AG20443 (cell line): ENCODE data around the gene TCIRG1.
"Not testable (repeated sequence)": the region's sequence is repeated elsewhere in the genome, so short reads cannot be mapped to it uniquely, and the experiment has no call there.

Experiments
- DNase-seq: peaks from one replicate; pipeline ENCODE4 v3.0.0; 2012; ENCODE audit warnings: low spot score, mixed read lengths

TCIRG1 gene

GRCh38 chr11:68038718-68039525 lies at the start of gene TCIRG1:
Gene TCIRG1, plus strand, starts transcription at chr11:68039025. Its CDS starts 2,247 bp downstream, at chr11:68041272.
- DNase-seq = peak; percentile 96

- peak; percentile 34 for DNase-seq
These were observed 48.1 kb upstream of the TCIRG1 start for GRCh38 chr11:67990546-67991346.

DNA sequence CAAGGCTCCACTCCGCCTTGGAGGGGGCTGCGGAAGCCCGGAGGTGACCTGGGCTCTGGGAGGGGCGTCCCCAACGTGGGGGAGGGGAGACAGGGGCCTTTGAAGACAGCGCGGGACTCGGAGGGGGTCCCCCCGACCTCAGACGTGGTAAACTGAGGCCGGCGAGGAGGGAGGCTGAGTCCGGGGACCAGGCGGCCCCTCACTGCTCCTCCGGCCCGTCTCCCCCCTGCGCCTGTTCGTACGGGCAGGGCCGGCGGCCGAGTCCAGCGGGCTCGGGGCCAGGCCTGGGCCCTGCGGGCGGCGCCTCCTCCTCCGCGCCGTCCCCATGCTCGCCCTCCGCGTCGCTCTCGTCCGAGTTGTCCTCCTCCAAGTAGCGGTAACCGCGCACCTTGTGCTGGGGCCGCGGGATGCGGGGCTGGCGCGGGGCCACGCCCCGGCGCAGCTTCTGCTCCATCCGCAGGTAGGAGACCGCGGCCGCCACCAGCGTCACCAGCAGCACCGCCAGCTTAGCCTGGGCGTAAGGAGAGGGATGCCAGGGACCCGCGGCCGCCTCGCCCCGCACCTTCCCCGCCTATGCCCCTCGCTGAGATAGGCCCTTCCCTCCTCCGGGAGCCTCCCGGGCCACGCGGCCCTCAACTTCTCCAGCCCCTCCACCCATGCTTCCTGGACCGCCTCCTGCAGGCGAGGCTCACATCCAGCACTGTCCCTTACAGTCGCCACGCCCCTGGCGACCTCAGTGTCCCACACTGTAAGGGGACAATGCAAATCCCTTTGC lies 47.3 kb upstream of the TCIRG1 start:
- DNase-seq = not testable (repeated sequence)

DNA sequence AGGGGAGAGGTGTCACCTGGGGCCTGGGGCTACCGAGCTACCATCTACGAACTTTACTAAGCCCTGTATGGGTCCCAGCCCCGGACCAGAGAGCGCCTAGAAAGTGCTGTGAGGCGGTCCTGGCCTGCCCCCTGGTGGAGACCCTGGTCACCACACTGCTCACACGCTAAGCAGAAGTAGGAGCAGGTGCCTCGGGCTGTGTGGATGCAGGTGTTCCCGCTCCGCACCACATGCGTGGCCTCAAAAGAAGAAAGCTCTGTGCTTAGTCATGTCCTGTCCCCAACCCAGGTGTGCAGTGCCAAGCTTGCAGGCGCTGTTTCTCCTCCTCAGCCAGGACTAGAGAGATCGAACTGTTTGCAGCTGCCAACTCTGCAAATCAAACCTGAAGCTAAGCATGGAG lies 45.0 kb upstream of the TCIRG1 start:
- not testable (repeated sequence) for DNase-seq

- DNase-seq = not testable (repeated sequence)
These were observed 44.4 kb upstream of the TCIRG1 start for GRCh38 chr11:67994387-67994786.

DNA sequence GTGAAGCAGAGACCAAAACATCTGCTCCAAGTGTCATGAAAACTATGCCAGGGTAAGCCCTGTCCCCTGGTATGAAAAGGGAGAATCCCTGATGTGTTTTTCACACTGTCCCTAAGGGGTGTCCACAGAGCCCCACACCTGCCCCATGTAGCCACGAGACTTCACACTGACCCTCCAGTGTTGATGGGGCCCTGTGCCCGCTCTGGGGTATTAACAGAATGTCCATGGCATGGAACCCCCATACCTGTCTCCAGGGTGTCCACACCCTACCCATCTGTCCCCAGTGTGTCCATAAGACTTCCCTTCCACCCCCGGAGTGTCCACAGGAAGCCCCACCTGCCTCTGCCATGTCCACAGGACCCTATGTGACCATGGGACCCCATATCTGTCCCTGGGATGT lies 43.7 kb upstream of the TCIRG1 start:
- DNase-seq = not testable (repeated sequence)

- not testable (repeated sequence) for DNase-seq
These were observed 43.2 kb upstream of the TCIRG1 start for GRCh38 chr11:67995579-67995978.

DNA sequence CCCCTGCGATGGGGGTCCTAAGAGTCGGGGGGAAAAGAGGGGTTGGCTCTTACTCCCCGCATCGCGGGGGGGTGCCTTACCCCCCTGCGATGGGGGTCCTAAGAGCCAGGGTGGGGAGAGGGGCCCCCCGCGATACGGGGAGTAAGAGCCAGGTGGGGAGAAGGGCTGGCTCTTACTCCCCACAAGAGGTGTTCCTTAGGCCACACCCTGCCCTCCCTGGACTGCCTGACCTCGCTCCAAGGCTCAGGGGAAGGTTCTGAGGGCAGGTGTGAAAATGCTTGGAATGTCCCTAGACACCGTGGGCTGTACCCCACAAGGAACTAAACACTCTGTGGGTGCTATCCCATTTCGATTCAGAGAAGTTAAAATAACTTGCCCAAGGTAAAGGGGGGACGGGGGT lies 42.8 kb upstream of the TCIRG1 start:
- no peak for DNase-seq

GRCh38 chr11:67996622-67997474 lies 42.0 kb upstream of the TCIRG1 start:
- peak; percentile 65 for DNase-seq

- no peak for DNase-seq
These were observed 41.3 kb upstream of the TCIRG1 start for GRCh38 chr11:67997475-67997921.

DNA sequence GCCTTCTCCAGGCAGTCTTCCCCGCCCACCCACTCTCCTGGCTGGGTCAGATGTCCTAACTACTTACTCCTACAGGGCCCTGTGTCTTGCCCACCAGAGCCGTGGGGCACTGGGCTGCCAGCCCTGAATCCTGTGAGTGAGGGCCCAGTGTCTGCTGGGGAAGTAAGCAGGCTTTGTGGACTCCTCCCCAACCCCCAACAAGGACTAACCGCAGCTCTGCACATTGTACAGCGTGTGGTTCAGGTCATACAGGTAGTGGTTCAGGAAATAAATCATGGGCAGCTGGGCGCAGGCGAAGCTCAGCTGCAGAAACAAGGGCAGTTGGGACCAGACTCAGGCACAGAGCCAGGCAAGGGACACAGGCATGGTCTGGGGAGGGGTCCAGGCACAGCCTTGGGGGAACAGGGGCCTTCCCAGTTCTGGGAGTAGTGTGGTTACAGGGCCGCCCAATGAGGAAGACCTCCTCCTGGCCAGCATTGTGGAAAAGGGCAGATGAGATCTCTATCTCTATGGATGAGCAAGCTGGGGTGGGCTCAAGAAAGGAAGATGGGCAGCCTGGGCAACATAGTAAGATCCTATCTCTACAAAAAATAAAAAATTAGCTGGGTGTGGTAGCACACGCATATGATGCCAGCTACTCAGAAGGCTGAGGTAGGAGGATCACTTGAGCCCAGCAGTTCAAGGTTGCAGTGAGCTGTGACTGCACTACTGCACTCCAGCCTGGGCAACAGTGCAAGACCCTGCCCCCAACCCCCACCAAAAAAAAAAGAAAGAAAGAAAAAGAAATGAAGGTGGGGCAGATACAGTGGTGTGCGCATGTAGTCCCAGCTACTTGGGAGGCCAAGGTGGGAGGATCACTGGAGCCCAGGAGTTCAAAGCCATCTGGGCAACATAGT lies 40.4 kb upstream of the TCIRG1 start:
- DNase-seq = no peak

- DNase-seq = no peak
These were observed 39.6 kb upstream of the TCIRG1 start for GRCh38 chr11:67999201-67999629.

DNA sequence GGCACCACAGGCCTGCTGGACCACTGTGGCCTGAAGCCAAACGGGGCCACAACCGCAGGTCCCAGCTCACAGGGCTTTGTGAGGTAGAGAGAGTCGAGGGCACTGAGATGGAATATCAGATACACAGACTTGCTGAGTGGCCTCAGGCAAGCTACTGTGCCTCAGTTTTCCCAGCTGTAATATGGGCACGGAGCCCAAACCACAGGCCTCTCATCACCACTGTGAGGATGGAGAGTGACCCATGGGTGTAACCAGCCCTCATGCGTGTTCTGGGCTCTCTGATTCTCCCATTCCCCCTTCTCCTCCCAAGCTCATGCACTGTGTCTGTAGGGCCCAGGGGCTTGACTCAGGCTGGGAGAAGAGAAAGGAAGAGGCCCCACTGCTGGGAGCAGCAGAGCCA lies 39.1 kb upstream of the TCIRG1 start:
- no peak for DNase-seq

GRCh38 chr11:68002575-68002937 lies 36.3 kb upstream of the TCIRG1 start:
- no peak for DNase-seq

DNA sequence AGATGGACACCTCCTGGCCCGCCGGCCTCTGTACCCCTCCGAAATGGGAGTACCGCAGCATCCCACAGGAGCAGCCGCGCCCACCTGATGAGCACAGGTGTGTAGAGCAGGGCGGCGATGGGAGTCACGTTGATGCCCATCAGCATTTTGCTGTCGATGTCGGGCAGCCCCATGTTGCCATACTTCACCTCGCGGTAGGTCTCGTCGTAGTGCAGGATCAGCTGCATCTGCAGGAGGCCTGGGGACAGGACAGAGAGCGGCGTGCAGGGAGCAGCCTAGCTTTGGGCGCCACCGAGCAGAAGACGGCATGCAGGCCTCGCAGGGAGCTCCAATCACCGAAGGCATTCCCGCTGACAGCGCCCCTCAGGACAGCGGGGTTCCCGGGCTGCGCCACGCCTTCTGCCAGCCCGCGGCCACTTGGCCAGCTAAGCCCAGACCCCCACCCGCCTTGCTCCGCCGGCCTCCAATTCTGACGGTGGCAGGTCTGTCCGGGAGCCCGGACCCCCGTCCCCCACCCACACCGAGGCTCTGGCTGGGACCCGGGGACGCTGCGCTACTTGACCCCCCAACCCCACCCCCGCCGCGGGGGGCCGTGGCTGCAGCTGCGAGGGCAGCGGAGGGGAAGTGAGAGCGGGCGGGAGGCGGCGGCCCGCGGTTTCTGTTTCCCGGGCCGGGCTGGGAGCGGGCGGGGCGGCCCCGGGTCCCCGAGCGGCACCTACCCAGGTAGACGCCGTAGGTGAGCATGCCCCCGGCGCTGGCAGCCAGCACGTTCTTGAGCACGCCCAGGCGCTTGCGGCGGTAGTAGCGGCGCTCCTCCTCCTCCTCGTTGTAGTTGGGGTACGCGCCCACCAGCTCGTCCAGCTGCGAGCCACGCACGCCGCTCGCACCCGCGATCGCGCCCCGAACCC lies 35.6 kb upstream of the TCIRG1 start:
- DNase-seq = peak; percentile 43

GRCh38 chr11:68003846-68004550 lies 34.8 kb upstream of the TCIRG1 start, which contains the start of gene UNC93B1:
Gene UNC93B1, minus strand, starts transcription at chr11:68004097. Its CDS starts 54 bp downstream, at chr11:68004043.
- peak; percentile 94 for DNase-seq

DNA sequence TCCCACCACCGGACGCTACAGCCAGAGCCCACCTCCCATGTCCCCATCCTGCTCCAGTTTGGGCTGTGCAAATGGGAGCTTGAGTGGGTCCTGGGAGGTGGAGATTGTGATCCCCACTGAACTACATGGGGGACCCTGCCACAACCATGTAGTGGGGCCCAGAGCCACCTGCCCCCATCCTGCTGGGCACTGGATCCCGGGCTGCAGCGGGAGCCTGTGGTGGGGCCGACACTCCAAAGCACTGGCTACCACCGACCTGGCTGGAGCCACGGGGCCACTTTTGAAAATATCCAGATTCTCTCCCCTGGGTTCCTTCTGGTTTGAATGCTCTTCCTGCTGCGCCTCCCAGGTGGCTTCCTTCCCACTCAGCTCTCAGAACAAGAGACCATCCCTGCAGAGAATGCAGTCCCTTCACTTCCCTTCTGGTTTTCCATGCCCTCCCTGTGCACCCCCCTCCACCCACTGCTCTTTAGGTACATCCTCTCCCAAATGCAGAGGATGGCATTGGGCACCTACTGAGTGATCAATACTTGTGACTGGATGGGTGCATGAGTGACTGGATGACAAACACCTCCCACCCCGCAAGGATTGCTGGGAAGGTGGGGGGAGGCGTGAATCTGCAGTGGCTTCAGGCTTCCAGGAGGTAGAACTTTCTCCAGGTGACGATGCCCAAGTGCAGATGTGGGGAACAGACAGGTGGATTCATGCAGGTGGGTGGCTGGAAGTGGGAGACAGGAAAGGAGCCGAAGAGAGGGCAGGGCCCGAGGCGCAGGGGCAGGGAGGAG lies 34.1 kb upstream of the TCIRG1 start:
- DNase-seq = no peak
